Measurements from ENCODE around the gene OSER1.

The OSER1 gene

DNA sequence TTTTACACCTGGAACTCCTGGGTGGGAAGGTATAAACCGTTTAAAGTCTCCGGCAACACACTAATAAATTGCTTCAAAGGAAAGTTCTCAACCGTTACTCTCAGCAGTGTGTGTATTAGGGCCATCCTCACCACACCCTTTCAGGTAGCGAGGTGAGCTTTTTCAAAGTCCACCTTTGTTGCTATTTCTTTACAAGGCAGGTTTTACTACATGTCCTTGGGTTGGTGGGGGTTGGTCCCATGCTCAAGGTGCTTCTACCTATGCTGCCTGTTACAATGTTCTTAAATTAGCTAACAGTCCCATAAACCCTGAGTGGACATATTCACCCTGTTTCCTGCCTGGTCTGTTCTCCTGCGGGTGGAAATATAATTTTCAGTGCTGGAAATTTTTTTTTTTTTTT is 13.2 kb upstream of the OSER1 start:
- no peak for DNase-seq

DNA sequence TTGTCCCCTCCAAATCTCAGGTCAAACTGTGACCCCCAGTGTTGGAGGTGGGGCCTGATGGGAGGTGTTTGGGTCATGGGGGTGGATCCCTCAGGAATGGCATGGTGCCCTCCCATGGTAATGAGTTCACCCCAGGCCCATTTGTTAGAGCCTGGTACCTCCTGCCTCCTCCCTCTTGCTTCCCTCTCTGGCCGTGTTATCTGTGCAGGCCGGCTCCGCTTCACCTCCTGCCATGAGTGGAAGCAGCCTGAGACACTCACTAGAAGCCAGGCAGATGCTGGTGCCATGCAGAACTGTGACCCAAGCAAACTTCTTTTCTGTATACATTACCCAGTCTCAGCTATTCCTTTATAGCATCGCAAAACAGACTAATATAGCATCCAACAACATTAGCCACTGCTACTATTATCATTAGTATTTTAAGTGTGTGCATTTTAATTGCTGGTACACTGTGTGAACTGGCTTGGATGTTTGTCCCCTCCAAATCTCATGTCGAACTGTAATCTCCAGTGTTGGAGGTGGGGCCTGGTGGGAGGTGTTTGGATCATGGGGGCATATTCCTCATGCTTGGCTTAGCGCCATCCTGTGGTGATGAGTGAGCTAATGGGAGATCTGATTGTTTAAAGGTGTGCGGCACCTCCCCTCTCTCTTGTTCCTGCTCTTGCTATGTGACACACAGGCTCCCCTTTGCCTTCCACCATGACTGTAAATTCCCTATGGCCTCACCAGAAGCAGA is 12.2 kb upstream of the OSER1 start:
- DNase-seq, result no peak

DNA sequence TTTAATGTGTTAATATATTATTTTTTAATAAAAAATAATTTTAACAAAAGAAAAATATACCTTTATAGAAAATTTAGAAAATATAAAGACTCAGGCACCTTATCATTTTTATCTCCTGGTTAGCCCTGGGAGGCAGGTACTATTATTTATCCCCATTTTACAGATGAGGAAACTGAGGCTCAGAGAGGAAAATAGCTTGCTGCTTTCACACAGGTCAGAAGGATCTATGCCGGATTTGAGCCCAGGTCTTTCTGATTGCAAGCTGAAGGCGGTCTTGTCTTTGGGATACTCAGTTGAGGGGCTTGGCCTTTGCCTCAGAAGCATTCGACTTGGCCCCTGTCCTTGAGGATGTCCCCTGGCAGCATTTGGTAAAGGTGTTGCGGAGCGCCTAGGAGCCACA is 11.5 kb upstream of the OSER1 start:
- no peak for DNase-seq

DNA sequence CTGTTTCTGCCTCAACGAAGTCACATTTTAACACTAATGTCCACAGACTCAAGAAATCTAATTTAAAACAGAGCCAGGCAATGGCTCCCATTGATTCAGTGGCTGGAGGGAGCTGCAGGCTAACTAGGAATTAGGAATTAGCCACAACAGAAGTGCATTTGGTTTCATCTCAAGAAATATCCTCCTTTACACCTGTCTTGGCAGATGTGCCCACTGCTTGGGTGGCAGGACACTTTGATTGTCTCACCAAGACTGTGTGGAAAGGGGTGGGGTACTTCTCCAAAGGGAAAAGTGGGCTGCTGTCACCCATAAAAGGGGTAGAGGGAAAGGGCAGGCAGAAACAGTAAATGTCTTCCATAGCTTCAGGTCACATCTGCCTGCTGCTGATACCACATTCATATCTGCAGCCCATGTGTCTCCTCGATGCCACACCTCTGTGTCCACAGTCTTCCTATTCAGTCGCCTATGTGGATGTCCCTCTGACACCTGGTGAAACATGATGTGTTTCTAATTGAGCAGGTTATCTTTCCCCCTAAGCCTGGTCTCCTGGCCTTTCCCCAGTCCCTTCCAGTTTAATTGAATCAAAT is 10.9 kb upstream of the OSER1 start:
- DNase-seq, result no peak

DNA sequence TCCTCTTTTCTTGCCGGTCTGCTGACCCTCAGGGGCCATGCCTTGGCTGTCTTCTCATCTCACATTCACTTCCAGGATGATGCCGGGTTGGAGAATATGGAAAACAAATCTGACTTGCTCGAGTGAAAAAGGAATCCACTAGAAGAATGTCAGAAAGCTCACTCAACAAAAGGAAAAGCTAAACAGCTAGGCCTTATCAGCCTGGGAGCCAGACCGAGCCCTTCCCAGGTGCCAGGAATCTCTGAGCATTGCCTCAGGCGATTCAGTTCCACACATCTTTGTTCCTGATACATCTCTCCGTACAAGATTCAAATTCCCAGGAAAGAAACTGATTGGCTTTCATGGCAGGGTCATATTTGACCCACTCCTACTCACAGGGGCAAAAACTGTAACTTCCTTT is 9.2 kb upstream of the OSER1 start:
- DNase-seq, result no peak

DNA sequence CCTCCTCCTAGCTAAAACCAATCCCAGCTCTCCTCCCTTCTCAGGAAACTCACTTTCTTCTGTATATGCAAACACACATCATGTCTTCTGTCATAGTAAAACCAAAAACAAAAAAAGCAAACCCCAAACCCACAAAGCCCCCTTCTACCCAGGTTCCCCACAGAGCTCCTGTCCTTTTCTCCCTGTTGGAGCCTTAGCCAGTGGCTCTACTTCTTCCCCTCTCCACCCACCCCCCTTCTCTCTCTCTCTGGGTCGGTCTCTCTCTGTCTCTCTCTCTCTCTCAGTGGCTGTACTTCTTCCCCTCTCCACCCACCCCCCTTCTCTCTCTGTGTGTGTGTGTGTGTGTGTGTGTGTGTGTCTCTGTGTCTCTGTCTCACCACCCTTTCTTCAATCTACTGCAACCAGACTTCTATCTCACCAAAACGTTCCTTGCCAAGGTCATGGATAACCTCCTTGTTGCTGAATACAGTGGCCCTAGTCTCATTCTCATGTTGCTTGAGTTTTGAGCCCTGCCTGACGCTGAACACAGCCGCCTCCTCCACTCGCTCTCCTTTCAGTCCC is 8.7 kb upstream of the OSER1 start:
- DNase-seq, result no peak

DNA sequence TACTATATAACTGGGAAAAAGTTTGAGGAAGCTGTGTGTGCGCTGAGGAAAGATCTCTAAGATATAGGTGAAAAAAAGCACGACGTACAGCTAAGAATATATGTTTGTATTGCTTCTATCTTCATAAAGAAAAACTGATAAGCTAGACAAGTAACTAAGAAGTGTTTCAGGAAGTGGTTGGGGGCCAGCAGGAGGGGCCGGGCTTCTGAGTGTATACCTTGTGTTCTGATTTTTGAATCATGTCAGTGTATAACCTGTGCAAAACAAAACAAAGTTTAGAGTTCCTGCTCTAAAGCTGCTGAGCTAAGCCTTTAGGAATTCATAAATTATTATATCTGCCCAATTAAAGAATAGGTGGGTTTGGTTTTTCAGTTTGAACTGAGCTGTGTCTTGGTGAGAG is 7.9 kb upstream of the OSER1 start:
- peak; percentile 40 for DNase-seq

DNA sequence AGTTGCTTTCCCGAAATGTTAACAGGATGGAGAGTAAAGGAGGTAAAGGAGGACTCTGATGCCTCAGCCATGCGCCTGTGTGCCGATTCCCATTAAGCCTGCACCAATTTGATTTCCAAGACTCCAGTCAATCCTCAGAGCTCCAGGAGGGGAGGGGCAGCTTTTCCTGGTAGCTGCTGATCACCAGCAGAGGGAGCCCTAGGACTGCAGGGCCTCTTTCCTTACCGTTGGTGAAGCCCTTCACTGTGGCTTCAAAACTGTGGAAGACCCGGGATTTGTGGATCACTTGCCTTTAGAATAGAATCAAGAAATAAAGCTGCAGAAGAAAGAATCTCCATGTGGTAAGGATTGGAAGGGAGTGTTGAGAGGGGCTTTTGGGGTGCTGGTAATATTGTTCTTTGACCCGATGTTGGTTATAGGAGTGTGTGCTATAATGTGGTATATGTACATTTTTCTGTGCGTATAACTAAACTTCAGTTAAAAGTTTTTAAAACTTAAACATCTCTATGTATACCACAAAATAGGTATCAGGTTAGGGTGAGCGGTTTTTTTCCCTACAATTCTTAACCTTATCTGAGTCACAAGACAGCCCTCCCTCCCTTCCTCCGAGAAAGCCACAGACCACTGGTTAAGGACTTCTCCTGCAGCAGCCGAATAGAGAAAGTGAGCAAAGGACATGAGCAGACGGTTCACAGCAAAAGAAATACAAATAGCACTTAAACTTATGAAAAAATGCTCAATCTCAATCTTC is 6.9 kb upstream of the OSER1 start:
- DNase-seq, result peak; percentile 71

DNA sequence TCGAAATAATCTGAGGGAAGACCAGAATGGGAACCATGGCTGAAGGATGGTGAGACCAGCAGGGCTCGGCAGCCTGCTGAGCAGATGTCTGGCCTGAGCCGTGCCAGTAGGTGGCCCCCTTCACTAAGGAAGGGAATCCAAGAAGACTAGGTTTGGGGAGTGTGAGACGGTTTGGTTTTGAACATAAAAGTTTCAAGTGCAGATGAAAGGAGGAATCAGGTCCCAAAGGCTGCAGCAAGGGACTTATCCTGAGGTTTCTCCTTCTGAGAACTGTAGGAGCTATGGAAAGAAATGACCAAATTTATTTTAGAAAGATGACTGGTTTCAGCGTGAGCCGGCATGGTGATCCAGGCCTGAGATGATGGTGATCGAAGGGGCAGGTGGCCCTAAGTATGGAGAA is 4.6 kb upstream of the OSER1 start:
- DNase-seq, result peak; percentile 75

DNA sequence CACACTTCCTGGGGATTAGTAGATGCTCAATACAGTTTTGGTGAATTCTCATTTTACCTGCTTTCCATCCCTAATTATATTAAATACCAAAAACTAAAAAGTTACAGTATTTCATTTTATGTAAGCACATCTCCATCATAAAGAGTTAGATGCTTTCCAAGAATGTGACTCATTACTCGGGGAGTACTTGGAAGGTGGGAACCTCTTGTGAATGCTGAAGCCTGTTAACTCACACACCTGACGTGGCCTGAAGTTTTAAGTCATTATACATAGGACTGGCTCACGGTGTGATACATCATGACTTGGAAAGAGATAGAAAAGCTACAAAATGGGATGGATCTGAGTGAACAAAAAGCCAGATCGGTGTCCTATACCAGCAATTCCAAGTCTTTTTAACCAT is 2.2 kb upstream of the OSER1 start:
- DNase-seq, result no peak

DNA sequence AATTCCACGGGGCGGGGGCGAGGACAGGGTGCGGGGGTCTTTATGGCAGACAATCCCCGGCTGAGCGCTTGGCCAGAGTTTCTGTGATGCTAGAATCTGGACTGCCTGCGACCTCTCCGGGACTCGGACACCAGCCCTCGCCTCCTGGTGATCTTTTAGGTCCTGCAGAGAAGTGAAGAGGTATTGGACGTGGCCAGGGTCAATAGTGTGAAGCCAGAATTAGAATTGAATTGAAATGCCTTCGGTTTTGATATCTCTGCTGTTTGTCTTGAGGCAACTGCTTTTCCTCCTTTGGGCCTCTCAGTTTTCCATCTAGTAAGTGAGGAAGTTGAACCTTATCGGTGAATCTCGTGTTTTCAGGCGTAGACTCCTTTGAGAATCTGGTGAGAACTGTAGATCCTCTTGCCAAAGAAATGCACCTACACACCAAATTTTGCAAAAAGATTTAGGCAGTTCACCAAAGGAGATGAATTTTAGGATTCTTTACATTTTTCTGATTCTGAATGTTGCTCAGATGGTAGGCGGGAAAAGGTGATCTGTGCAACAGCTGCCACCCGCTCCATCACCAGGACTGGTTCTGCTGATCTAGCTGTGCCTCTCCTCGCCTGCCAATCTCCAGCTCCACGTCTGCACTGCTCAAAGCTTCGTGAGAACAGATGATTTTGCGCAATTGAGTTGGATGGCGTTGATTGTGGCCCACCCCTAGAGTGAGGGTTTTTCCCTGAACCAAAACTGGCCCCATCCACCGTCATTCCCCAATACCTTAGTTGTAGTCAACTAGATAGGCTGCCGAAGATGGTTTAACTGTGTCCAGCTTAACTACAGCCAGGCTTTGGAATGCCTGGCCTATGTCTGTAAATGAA is 837 bp upstream of the OSER1 start:
- no peak for DNase-seq

DNA sequence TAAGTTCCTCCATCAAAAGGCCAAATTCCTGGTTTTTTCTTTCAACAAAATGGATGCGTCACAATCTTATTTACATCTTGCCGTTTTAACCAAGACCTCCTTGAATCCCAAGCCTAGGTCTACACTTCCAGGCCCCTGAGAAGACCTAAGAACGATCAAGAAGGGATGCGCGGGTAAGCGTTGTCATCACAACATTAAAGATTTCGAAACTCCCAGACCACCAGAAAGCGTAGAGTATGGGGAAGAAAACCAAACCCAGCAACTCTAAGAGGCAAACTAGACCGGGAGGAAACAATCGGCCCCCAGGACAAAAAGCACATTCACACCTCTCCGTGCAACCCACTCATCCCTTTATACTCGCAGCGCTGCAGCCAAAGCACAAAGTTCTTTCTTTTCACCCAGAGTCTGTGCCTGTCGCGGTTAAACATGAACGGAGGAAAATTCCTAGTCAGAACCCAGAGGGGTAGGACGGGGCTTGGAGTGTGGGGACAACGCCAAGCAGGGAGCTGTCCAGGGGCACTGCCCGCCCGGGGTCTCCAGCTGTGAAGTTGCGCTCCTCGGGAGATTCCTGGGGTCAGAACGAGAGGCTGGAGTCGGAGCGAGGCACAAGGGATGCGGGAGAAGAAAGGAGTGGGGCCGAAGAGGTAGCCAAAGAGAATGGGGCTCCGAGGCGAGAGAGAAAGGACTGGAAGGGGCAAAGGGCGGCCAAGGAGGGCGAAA is 725 bp downstream of the OSER1 start:
- DNase-seq, result no peak

DNA sequence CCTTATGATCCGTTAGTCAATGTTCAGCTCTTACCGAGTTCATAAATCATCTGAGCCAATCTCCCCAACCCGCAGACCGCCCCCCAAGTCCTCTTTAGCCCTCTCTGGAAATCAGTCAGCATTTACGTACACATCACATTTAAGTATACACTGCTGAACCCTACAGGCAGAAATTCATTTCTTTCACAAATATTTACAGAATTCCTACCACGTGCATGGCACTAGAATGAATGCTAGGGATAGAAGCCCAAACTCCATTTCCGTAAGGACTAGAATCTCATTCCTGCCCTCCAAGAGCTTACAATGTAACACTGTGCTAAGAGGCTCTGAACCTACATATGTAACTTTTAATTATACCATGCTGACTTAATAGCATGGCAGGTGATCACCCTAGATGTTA is 1.8 kb downstream of the OSER1 start:
- no peak for DNase-seq

DNA sequence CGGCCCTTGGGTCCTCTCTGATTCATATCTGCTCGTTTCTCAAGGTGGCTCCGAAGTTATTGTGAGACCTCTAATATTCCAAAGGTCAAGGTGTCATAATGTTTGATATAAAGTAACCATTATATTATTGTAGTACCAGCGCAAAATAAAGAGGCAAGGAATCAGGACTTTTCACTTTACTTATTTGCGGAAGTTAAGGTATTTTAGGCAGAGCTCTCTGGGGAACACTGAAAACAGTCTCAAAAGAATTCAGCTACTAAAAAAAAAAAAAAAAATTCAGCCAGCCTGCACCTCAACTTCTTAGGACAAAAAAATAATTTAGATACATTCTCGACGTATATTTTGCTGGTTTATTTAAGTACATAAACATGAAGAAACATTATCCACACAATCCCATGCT is 2.4 kb downstream of the OSER1 start:
- DNase-seq, result no peak

DNA sequence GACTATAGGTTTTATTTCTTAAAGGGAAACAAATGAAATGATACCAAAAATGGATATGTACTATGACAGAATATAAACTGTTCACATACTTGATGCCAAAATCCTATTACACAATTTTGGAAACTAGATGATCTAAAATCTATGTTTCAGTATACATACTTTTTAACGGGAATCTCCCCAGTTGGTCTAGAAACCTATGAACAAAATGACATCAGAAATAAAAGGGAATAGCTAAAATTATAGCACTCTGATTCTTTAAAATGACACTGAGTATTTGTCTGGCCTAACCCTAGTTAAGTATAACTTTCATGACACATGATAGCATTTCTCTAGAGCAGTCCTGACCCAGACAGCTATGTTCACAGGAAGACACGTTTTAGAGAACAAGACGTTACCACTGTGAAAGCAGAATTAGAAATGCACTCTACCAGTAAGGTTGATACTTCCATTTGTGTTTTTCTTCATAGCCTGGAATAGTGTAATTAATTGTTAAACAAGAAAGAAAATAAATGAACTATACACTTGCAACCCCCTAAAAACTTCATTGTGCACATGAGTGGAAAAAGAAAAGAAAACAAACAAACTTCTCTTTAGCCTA is 3.3 kb downstream of the OSER1 start:
- DNase-seq, result no peak

DNA sequence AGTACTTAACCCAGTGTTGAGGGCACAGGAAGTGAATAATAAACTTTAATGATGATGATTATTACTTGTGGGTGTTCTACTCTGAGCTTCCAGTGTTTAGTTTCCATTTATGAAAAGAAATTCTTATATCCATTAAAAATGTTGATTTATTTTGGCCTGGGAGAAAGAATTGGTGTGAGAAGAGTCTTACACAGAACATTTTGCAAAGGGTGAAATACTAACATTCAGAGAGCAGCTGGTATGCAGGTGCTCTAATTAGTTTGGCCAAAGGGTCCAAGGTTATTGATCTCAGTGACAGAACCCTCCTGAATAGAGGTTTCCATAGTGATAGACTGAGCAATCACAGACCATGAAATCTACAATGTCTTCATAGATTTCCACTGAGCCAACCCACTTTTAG is 4.4 kb downstream of the OSER1 start:
- DNase-seq, result no peak

DNA sequence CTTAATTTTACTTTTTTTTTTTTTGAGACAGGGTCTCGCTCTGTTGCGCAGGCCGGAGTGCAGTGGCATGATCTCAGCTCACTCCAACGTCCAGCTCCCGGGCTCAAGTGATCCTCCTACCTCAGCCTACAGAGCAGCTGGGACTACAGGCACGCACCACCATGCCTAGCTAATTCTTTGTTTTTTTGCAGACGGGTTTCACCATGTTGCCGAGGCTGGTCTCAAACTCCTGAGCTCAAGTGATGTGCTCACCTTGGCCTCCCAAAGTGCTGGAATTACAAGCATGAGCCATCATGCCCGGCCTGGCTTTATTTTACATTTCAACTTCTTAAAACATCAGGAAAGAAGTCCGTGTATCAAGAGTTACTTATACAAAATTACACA is 5.7 kb downstream of the OSER1 start:
- no peak for DNase-seq

DNA sequence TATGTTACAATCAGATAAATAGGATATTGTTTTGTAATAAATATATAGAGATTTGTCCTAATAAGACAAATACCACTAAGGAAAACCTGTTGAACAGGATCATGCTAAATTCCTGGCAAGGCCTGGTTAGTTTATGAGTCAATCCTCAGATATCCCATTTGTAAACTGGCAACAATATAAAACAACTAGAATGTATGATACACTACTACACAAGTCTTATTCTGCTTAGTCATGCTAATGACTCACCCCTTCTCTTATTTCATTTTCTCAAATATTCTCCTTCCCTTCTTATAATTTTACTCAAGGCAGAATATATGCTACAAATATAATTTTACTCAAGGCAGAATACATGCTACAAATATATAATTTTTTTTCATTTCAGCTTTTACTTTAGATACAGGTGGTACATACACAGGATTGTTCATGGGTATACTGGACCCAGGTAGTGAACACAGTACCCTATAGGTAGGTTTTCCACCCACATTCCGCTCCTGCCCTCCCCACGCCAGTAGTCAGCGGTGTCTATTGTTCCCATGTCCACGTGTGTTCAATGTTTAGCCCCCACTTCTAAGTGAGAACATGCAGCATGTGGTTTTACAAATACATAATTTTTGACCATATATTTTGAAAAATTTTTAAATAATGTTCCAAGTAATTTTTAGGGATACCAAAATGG is 6.3 kb downstream of the OSER1 start:
- DNase-seq, result no peak

DNA sequence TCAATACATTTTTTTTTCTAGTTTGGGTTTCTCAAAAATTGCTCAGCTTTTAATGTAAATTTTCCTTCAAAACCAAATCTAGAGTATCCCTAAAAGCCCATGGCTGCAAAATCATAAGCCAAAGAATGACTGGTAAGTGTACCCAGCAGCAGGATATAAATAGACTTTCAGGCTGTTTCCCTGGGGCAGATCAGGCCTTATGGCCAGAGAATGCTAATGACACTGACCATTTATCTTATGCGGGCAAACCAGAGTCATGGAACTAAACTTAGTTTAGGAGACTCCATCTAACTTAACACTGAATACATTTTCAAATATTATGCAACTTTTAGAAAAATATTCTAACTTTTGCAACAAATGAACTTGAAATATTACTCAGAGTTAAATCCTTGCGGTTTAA is 7.4 kb downstream of the OSER1 start:
- DNase-seq, result no peak

DNA sequence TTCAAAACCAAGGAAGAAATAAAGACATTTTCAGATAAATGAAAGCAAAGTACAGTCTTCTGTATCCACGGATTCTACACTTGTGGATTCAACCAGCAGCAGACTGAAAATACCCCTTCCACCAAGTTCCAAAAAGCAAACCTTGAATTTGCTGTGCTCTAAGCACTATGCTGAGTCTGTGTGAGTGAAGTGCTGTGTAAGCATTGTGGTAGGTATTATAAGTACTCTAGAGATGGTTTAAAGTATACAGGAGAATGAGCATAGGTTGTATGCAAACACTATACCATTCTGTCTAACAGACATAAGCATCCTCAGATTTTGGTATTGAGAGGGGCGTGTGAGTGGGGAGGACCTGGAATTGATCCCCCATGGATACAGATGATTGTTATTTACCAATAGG is 9.6 kb downstream of the OSER1 start:
- DNase-seq, result no peak

DNA sequence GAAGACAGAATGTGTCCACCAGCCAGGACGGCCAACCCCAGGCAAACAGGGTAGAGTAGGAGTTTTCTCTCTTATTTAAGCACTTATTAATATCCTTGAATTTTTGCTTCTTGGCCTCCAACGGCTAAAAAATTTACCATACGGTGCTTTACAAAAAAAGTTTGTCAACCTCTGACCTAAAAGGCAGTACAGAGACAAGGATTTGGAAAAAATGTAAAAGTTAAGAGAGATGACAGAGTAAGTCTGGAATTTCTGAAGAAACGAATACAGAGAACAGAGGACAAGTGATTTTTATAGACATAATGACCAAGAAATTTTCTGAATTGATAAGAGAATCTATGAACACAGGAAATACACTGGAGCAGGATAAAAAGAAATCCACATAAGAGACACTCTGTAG is 10.2 kb downstream of the OSER1 start:
- DNase-seq, result no peak
